ENCODE measurements around the gene FBXL22. TPM values are rescaled to one million over a fixed set of nuclear protein-coding genes. Genes with fewer than 3 reads are reported as not detected.

The FBXL22 gene
- total and polyA plus RNA-seq, 12 donors, result 0.22 to 5.9 (median 0.78) TPM; not detected in 1

GRCh38 chr15:63559753-63560152 lies 37.4 kb upstream of the FBXL22 start:
- H3K9me3 ChIP-seq (replicated peaks in 1 of 3), result no peaks in the 10 kb centered on the region
- peaks cover 5 to 14% of the 10 kb centered on the region in 2 donors for H3K4me1 ChIP-seq (replicated peaks in 1 of 2)
- TF ChIP-seq CTCF (IDR thresholded peaks at IDR 0.05) (no peak), POLR2A (IDR thresholded peaks at IDR 0.05) (no peak)
- WGBS, 4 donors, result 94 to 96% (median 95%) methylated on average over 5 of the region's 5 CpGs
- H3K27ac ChIP-seq, result no peak overlapping the region
- intact Hi-C loops (cut with DNase I), result loop anchor here in 1 of 2 donors (10.0 kb wide), 1 partner anchor 55 kb away; the partner anchor contains the start of gene USP3
- no peaks in the 10 kb centered on the region for H3K27me3 ChIP-seq
- peaks cover 0 to 27% of the 10 kb centered on the region in 2 donors for H3K36me3 ChIP-seq (replicated peaks in 1 of 2)
- no peak overlapping the region for H3K4me3 ChIP-seq
- no peak for DNase-seq

- no peak overlapping the region for H3K27ac ChIP-seq
- peaks cover 5 to 14% of the 10 kb centered on the region in 2 donors for H3K4me1 ChIP-seq (replicated peaks in 1 of 2)
- DNase-seq, result no peak
- no peaks in the 10 kb centered on the region for H3K27me3 ChIP-seq
- intact Hi-C loops (cut with DNase I), result no loop called here
- no peak overlapping the region for H3K4me3 ChIP-seq
- H3K36me3 ChIP-seq (replicated peaks in 1 of 2), result peaks cover 0 to 27% of the 10 kb centered on the region in 2 donors
- H3K9me3 ChIP-seq (replicated peaks in 1 of 3), result no peaks in the 10 kb centered on the region
- TF ChIP-seq POLR2A (IDR thresholded peaks at IDR 0.05) (no peak), CTCF (IDR thresholded peaks at IDR 0.05) (no peak)
- 90 to 95% (median 92%) methylated on average over 6 of the region's 6 CpGs for WGBS, 4 donors
Measured at GRCh38 chr15:63560741-63561448, 36.3 kb upstream of the FBXL22 start.

- no peaks in the 10 kb centered on the region for H3K9me3 ChIP-seq (replicated peaks in 1 of 3)
- no peak overlapping the region for H3K27ac ChIP-seq
- peaks cover 5 to 6% of the 10 kb centered on the region in 2 donors for H3K4me1 ChIP-seq (replicated peaks in 1 of 2)
- TF ChIP-seq POLR2A (IDR thresholded peaks at IDR 0.05) (no peak), CTCF (IDR thresholded peaks at IDR 0.05) (no peak)
- no peak overlapping the region for H3K4me3 ChIP-seq
- peaks cover 0 to 31% of the 10 kb centered on the region in 2 donors for H3K36me3 ChIP-seq (replicated peaks in 1 of 2)
- intact Hi-C loops (cut with DNase I), result no loop called here
- H3K27me3 ChIP-seq, result no peaks in the 10 kb centered on the region
- WGBS, 4 donors, result 31 to 68% (median 51%) methylated on average over 3 of the region's 3 CpGs
- no peak for DNase-seq
Measured at GRCh38 chr15:63564093-63564492, 33.1 kb upstream of the FBXL22 start.

- peaks cover 0 to 35% of the 10 kb centered on the region in 2 donors for H3K36me3 ChIP-seq (replicated peaks in 1 of 2)
Measured at GRCh38 chr15:63565536-63566186, 31.5 kb upstream of the FBXL22 start.

More at GRCh38 chr15:63565536-63566186, 31.5 kb upstream of the FBXL22 start:
- Histone ChIP-seq H3K9me3 (replicated peaks in 1 of 3) (no peaks in the 10 kb centered on the region), H3K4me3 (no peak overlapping the region), H3K4me1 (replicated peaks in 1 of 2) (no peaks in the 10 kb centered on the region), H3K27me3 (no peaks in the 10 kb centered on the region), H3K27ac (no peak overlapping the region)
- intact Hi-C loops (cut with DNase I), result no loop called here
- WGBS, 4 donors, result 83 to 87% (median 85%) methylated on average over 2 of the region's 2 CpGs
- no peak for DNase-seq
- TF ChIP-seq CTCF (IDR thresholded peaks at IDR 0.05) (no peak), POLR2A (IDR thresholded peaks at IDR 0.05) (no peak)

Data from adrenal gland (tissue), 12 donors.